Vagina (tissue), 2 donors: ENCODE data around the gene CNIH1.

Experiments used
- CTCF ChIP-seq, 3 experiments: fragments of 450-650 bp in 2 of 3; fragments of 200-600 bp in 1 of 3; sonication (generic) in 1 of 3; IDR thresholded peaks; one replicate each; pipeline ENCODE4 v1.5.1; 2017 to 2019; ENCODE audit warnings: antibody characterized with exemption in 3 of 3, mild to moderate bottlenecking in 2 of 3, moderate library complexity in 2 of 3
- POLR2A ChIP-seq, 2 donors: fragments of 450-650 bp; IDR thresholded peaks; one replicate each; pipeline ENCODE4 v1.6.1; 2017; ENCODE audit warnings: antibody characterized with exemption in 2 of 2, mild to moderate bottlenecking in 2 of 2, moderate library complexity in 2 of 2

- TF ChIP-seq POLR2A (IDR thresholded peaks at IDR 0.05) (no peak), CTCF (IDR thresholded peaks at IDR 0.05) (no peak)
Measured at GRCh38 chr14:54470701-54471100, 29.5 kb upstream of the CNIH1 start.
